KOPT-K1 (cell line): ENCODE results near the gene RAMP3.
"Not testable (repeated sequence)": the region's sequence is repeated elsewhere in the genome, so short reads cannot be mapped to it uniquely, and the experiment has no call there.

ENCODE experiments used
- H3K27ac ChIP-seq: fragments of 200-600 bp; sonication (generic); 2 replicates; pipeline ENCODE4 v1.5.1; 2016; ENCODE audit warnings: antibody characterized with exemption, mild to moderate bottlenecking, low read depth, low read length; ENCODE audit not compliant: poor library complexity, severe bottlenecking
- H3K36me3 ChIP-seq: fragments of 200-600 bp; sonication (generic); 2 replicates; pipeline ENCODE4 v1.5.1; 2017; ENCODE audit warnings: antibody characterized with exemption, mild to moderate bottlenecking, low read length, moderate library complexity; ENCODE audit not compliant: insufficient read depth
- H3K9me3 ChIP-seq: fragments of 200-600 bp; sonication (generic); 2 replicates; pipeline ENCODE4 v1.5.1; 2017; ENCODE audit warnings: antibody characterized with exemption, low read length, mild to moderate bottlenecking; ENCODE audit not compliant: insufficient read depth, poor library complexity, severe bottlenecking

RAMP3 gene

DNA sequence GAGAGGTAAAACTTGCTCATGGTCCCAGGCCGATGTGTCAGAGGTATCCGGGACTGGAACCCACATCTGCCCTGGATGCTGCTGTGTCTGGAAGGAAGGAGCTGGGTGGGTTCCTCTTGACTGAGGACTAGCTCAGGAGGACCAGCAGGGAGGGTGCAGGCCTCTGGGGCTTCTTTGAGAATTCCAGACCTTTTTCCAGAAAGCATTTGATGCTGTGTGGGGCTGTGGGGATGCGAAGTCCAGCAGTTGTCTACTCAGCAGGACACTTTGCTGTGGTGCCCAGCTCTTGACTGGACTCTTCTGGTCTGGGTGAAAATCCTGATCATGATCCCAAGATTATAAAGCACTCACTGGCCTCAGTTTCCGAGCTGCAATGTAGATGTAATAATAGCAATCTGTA, 1.7 kb downstream of the RAMP3 start:
- Histone ChIP-seq H3K9me3 (peaks cover 8% of the 10 kb centered on the region), H3K27ac (no peak overlapping the region), H3K36me3 (no peaks in the 10 kb centered on the region)

GRCh38 chr7:45160417-45160881, 2.9 kb downstream of the RAMP3 start:
- H3K9me3 ChIP-seq, result peaks cover 13% of the 10 kb centered on the region
- no peak overlapping the region for H3K27ac ChIP-seq
- no peaks in the 10 kb centered on the region for H3K36me3 ChIP-seq

GRCh38 chr7:45161138-45161537, 3.5 kb downstream of the RAMP3 start:
- H3K27ac ChIP-seq, result no peak overlapping the region
- peaks cover 13% of the 10 kb centered on the region for H3K9me3 ChIP-seq
- no peaks in the 10 kb centered on the region for H3K36me3 ChIP-seq

- Histone ChIP-seq H3K36me3 (no peaks in the 10 kb centered on the region), H3K27ac (no peak overlapping the region), H3K9me3 (peaks cover 13% of the 10 kb centered on the region)
Measured at GRCh38 chr7:45161842-45162241, 4.3 kb downstream of the RAMP3 start.

DNA sequence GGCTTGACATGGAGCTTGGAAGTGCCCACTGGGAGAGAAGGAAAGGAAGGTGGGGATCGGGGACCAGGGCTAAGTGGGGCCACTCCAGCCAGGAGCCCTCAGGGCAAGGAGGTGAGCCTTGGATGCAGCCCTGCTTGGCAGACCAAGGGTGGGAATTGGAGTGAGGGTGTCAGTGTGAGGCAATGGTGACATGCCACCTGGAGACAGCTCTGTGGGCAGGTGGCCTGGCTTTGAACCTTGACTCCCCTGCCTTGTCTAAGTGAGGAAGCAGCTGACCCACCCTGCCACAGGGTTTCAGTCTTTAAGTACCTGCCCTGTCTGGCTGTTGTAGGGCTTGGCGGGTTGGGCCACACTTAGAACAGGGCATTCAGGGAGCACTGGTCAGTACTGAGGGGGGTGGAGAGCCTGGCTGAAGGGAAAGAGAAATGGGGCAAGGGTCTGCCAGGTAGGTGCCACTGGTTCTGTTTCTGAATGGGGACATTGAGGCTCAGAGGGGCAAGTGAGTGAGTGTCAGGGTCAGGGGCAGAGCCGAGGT, 4.8 kb downstream of the RAMP3 start:
- H3K27ac ChIP-seq, result no peak overlapping the region
- H3K9me3 ChIP-seq, result peaks cover 13% of the 10 kb centered on the region
- no peaks in the 10 kb centered on the region for H3K36me3 ChIP-seq

GRCh38 chr7:45162943-45163691, 5.5 kb downstream of the RAMP3 start:
- H3K27ac ChIP-seq, result no peak overlapping the region
- peaks cover 13% of the 10 kb centered on the region for H3K9me3 ChIP-seq
- H3K36me3 ChIP-seq, result no peaks in the 10 kb centered on the region

- Histone ChIP-seq H3K9me3 (peaks cover 15% of the 10 kb centered on the region), H3K27ac (no peak overlapping the region), H3K36me3 (no peaks in the 10 kb centered on the region)
Measured at GRCh38 chr7:45163692-45164052, 6.1 kb downstream of the RAMP3 start.

- peaks cover 20% of the 10 kb centered on the region for H3K9me3 ChIP-seq
- H3K36me3 ChIP-seq, H3K27ac ChIP-seq: not testable (repeated sequence)
Measured at GRCh38 chr7:45164271-45164670, 6.7 kb downstream of the RAMP3 start.

GRCh38 chr7:45165857-45166256, 8.3 kb downstream of the RAMP3 start:
- H3K9me3 ChIP-seq, result peaks cover 20% of the 10 kb centered on the region
- H3K27ac ChIP-seq, result no peak overlapping the region
- no peaks in the 10 kb centered on the region for H3K36me3 ChIP-seq

- Histone ChIP-seq H3K9me3 (peaks cover 7% of the 10 kb centered on the region), H3K36me3 (no peaks in the 10 kb centered on the region), H3K27ac (no peak overlapping the region)
Measured at GRCh38 chr7:45171946-45172345, 14.4 kb downstream of the RAMP3 start.

DNA sequence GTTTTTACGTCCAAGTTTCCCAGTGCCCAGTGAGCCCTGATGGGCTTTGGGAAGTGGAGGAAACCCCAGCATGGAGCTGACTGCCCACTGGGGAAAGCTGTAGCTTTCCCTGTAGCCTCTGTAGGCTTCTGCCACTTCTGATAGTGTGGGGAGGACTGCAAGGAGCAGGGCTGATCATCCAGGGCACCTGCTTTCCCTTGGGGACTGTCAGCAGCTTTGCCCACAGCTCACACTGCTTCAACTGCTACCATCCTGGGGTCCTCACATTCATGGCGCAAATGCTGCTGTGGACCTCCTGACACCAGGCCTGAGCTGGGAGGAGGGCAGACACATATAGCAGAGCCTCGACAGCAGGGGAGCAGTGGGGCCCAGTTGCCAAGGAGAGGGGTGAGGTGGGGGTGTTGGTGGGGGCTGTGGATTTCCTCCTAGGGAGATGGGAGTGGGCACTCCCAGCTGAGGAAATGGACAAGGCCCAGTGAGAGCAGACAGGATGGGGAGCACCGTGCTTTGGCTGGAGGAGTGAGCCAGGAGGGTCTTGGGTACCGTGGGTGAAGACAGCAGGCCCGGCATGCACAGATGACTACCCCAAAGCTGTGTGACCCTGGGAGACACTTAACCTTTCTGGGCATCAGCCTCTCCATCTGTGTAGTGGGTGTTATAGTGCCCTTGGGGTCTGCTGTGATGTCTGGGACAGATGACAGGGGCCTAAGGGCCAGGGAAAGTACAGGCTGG, 16.2 kb downstream of the RAMP3 start:
- no peaks in the 10 kb centered on the region for H3K36me3 ChIP-seq
- no peak overlapping the region for H3K27ac ChIP-seq
- H3K9me3 ChIP-seq, result peaks cover 4% of the 10 kb centered on the region

DNA sequence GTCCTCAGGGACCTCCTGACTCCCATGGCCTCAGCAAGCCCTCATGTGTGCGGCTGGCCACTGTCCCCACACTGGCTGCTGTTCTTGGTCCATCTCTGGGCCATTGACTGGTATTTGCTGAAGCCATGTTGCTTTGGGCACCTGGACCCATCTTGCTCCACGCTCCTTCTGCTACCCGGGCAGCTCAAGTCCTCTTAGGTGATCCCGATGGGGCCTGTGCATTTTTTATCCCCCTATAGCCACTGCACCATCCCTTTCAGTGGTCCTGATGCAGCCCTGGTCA, 16.7 kb downstream of the RAMP3 start:
- Histone ChIP-seq H3K27ac (no peak overlapping the region), H3K36me3 (no peaks in the 10 kb centered on the region), H3K9me3 (no peaks in the 10 kb centered on the region)

- no peak overlapping the region for H3K27ac ChIP-seq
Measured at GRCh38 chr7:45174966-45175765, 17.6 kb downstream of the RAMP3 start.

GRCh38 chr7:45176091-45176490, 18.5 kb downstream of the RAMP3 start:
- Histone ChIP-seq H3K27ac (no peak overlapping the region), H3K36me3 (no peaks in the 10 kb centered on the region), H3K9me3 (no peaks in the 10 kb centered on the region)

More at GRCh38 chr7:45174966-45175765, 17.6 kb downstream of the RAMP3 start:
- Histone ChIP-seq H3K9me3 (no peaks in the 10 kb centered on the region), H3K36me3 (no peaks in the 10 kb centered on the region)
